ENCODE data around the gene ADAM12. TPM values are rescaled to one million over a fixed set of nuclear protein-coding genes. Genes with fewer than 3 reads are reported as not detected.

Gene ADAM12
- total and polyA plus RNA-seq, 9 of the 15 experiments (the other 6 are each of a cell fraction or from before 2014, with no cell fraction given): not detected

- H3K4me2 ChIP-seq (ENCODE audit: insufficient read depth, low read length): no peak overlapping the region
Observed at GRCh38 chr10:126397640-126398382, 9.5 kb upstream of the ADAM12 start.

More at GRCh38 chr10:126397640-126398382, 9.5 kb upstream of the ADAM12 start:
- BruUV-seq (replicated peaks): no TSS peak
- H4K20me1 ChIP-seq (replicated peaks; ENCODE audit: control insufficient read depth, insufficient read depth, low read length): no peaks in the 10 kb centered on the region
- no peak overlapping the region for H3K9ac ChIP-seq (ENCODE audit: insufficient read depth in 1 of 2, low read depth in 2 of 2, low read length in 2 of 2)
- CTCF ChIA-PET (ENCODE audit: low intra/inter-chr PET ratio): no interaction called here
- ATAC-seq (no peak), FAIRE-seq (no peak), DNase-seq (ENCODE audit: extremely low read depth in 1 of 4, low spot score in 3 of 4) (no peak)
- H3K79me2 ChIP-seq (ENCODE audit: control insufficient read depth, insufficient read depth, low read length): no peaks in the 10 kb centered on the region
- intact Hi-C loops (cut with micrococcal nuclease): no loop called here
- no peaks in the 10 kb centered on the region for H3K36me3 ChIP-seq (ENCODE audit: control insufficient read depth, insufficient read depth, low read length)
- no peaks in the 10 kb centered on the region for H3K27me3 ChIP-seq (ENCODE audit: control insufficient read depth in 2 of 2, insufficient read depth in 2 of 2, low read length in 2 of 2)
- TF ChIP-seq LARP7 (IDR thresholded peaks at IDR 0.05) (no peak), FOXK1 (CRISPR knock-in tag; IDR thresholded peaks at IDR 0.05; ENCODE audit: borderline replicate concordance) (no peak), BACH1 (tag; IDR thresholded peaks at IDR 0.05) (no peak), ATF3 (IDR thresholded peaks at IDR 0.05) (no peak), ATF3 (CRISPR knock-in tag; conservative IDR thresholded peaks at IDR 0.05) (no peak), ZNF740 (CRISPR knock-in tag; IDR thresholded peaks at IDR 0.05) (no peak), ZNF740 (tag; IDR thresholded peaks at IDR 0.05) (no peak), KAT8 (IDR thresholded peaks at IDR 0.05; ENCODE audit: low read depth) (no peak), CHD2 (IDR thresholded peaks at IDR 0.05; ENCODE audit: low read depth, low read length) (no peak), ETV6 (IDR thresholded peaks at IDR 0.05; ENCODE audit: borderline replicate concordance in 1 of 2, low read depth in 2 of 2, low read length in 1 of 2) (no peak), ETV6 (CRISPR knock-in tag; IDR thresholded peaks at IDR 0.05; ENCODE audit: borderline replicate concordance) (no peak), THRB (CRISPR knock-in tag; conservative IDR thresholded peaks at IDR 0.05) (no peak), FOXJ2 (tag; IDR thresholded peaks at IDR 0.05) (no peak), RREB1 (CRISPR knock-in tag; IDR thresholded peaks at IDR 0.05) (no peak)
- H3K9me3 ChIP-seq (replicated peaks; ENCODE audit: control insufficient read depth, insufficient read depth, low read depth, low read length): no peaks in the 10 kb centered on the region
- H3K4me1 ChIP-seq (replicated peaks in 1 of 2; ENCODE audit: control insufficient read depth in 2 of 2, insufficient read depth in 2 of 2, low read length in 2 of 2): no peaks in the 10 kb centered on the region
- in situ Hi-C loops (cut with MboI): no loop called here
- H2AFZ ChIP-seq (ENCODE audit: low read depth, low read length): no peak overlapping the region
- H3K27ac ChIP-seq (ENCODE audit: extremely low read depth, low read depth, low read length): no peak overlapping the region
- H3K4me3 ChIP-seq: no peak overlapping the region
- POLR2A ChIA-PET: no interaction called here
- WGBS (ENCODE audit: insufficient coverage, low coverage, missing lambda C conversion rate): 0% methylated on average over 4 of the region's 4 CpGs
- H3K9me1 ChIP-seq (ENCODE audit: control insufficient read depth, insufficient read depth, low read length): no peaks in the 10 kb centered on the region

Data from K562 (cell line).